KG1 (cell line): Measurements from ENCODE around the gene STXBP4.

Experiments used
- DNase-seq: peaks from one replicate; lab custom pipeline; 2025; lab: John Stamatoyannopoulos, UW

STXBP4 gene

GRCh38 chr17:54968262-54968987 lies at the start of gene STXBP4, which contains the start of gene COX11:
STXBP4 (plus strand) TSS chr17:54968765; CDS start chr17:54986220, 17,455 bp downstream.
COX11 (minus strand) TSS chr17:54968654; CDS start chr17:54968646, 8 bp downstream.
- peak; percentile 96 for DNase-seq

GRCh38 chr17:54919425-54919824 lies 49.1 kb upstream of the STXBP4 start:
- no peak for DNase-seq

GRCh38 chr17:54920819-54921218 lies 47.7 kb upstream of the STXBP4 start:
- DNase-seq = no peak

- DNase-seq = no peak
Observed at GRCh38 chr17:54924405-54924804, 44.2 kb upstream of the STXBP4 start.

- DNase-seq = no peak
Observed at GRCh38 chr17:54927525-54927924, 41.0 kb upstream of the STXBP4 start.

- no peak for DNase-seq
Observed at GRCh38 chr17:54932711-54933110, 35.9 kb upstream of the STXBP4 start.

- DNase-seq = no peak
Observed at GRCh38 chr17:54933921-54934320, 34.6 kb upstream of the STXBP4 start.

GRCh38 chr17:54935471-54935870 lies 33.1 kb upstream of the STXBP4 start:
- DNase-seq = no peak

GRCh38 chr17:54937018-54937417 lies 31.5 kb upstream of the STXBP4 start:
- DNase-seq = no peak

- DNase-seq = no peak
Observed at GRCh38 chr17:54937426-54937825, 31.1 kb upstream of the STXBP4 start.

- DNase-seq = no peak
Observed at GRCh38 chr17:54941285-54941684, 27.3 kb upstream of the STXBP4 start.

GRCh38 chr17:54944796-54945195 lies 23.8 kb upstream of the STXBP4 start:
- no peak for DNase-seq

GRCh38 chr17:54945231-54945630 lies 23.3 kb upstream of the STXBP4 start:
- no peak for DNase-seq

GRCh38 chr17:54945671-54946070 lies 22.9 kb upstream of the STXBP4 start:
- no peak for DNase-seq

GRCh38 chr17:54947396-54947795 lies 21.2 kb upstream of the STXBP4 start:
- DNase-seq = no peak

GRCh38 chr17:54948380-54948779 lies 20.2 kb upstream of the STXBP4 start:
- no peak for DNase-seq

GRCh38 chr17:54950116-54950515 lies 18.4 kb upstream of the STXBP4 start:
- no peak for DNase-seq

GRCh38 chr17:54951286-54951685 lies 17.3 kb upstream of the STXBP4 start:
- no peak for DNase-seq

- no peak for DNase-seq
Observed at GRCh38 chr17:54956791-54957190, 11.8 kb upstream of the STXBP4 start.

- DNase-seq = peak; percentile 58
Observed at GRCh38 chr17:54967621-54968261, 824 bp upstream of the STXBP4 start.

GRCh38 chr17:54968988-54969332 lies 395 bp downstream of the STXBP4 start:
- DNase-seq = no peak

- DNase-seq = no peak
Observed at GRCh38 chr17:54969658-54970572, 1.4 kb downstream of the STXBP4 start.

GRCh38 chr17:54971147-54971546 lies 2.6 kb downstream of the STXBP4 start:
- DNase-seq = no peak
